ENCODE measurements around the gene RBM4B. TPM values are rescaled to one million over a fixed set of nuclear protein-coding genes. Genes with fewer than 3 reads are reported as not detected.

RBM4B gene
- total RNA-seq, 4 donors from 2014 or later: 10.3 to 13.2 (median 12.2) TPM

- H3K36me3 ChIP-seq: peaks cover 16 to 49% (median 31%) of the 10 kb centered on the region in 4 donors
- peak overlapping the region; percentile 89 to 93 (median 90) for H3K27ac ChIP-seq (replicated peaks in 1 of 4)
- H3K4me3 ChIP-seq: peak overlapping the region; percentile 68 to 88 (median 80)
- 4% methylated on average over 21 of the region's 27 CpGs for WGBS
- intact Hi-C loops (cut with DNase I): no loop called here
- TF ChIP-seq CTCF (IDR thresholded peaks at IDR 0.05) (no peak), POLR2AphosphoS5 (IDR thresholded peaks at IDR 0.05) (no peak), POLR2A (IDR thresholded peaks at IDR 0.05; ENCODE audit: low read depth) (no peak), EP300 (IDR thresholded peaks at IDR 0.05) (no peak)
- peaks cover 63 to 84% (median 70%) of the 10 kb centered on the region in 4 donors for H3K4me1 ChIP-seq
- no peak for DNase-seq (ENCODE audit: extremely low spot score)
- no peaks in the 10 kb centered on the region for H3K9me3 ChIP-seq
- no peaks in the 10 kb centered on the region for H3K27me3 ChIP-seq
These were observed 38.4 kb downstream of the RBM4B start for GRCh38 chr11:66639066-66639813.

GRCh38 chr11:66638177-66639065 lies 39.3 kb downstream of the RBM4B start, which contains the start of gene RBM4:
Gene RBM4, plus strand, starts transcription at chr11:66638703. Its CDS starts 1,009 bp downstream, at chr11:66639712.
- Histone ChIP-seq H3K9me3 (no peaks in the 10 kb centered on the region), H3K36me3 (peaks cover 10 to 44% (median 25%) of the 10 kb centered on the region in 4 donors), H3K27me3 (no peaks in the 10 kb centered on the region), H3K4me1 (peaks cover 54 to 78% (median 65%) of the 10 kb centered on the region in 4 donors), H3K27ac (replicated peaks in 1 of 4) (peak within 1 kb of the TSS; percentile 89 to 93 (median 90)), H3K4me3 (peak within 1 kb of the TSS; percentile 68 to 88 (median 80))
- WGBS: under 1% methylated on average over 54 of the region's 63 CpGs
- intact Hi-C loops (cut with DNase I): no loop called here
- peak; percentile 100 for DNase-seq (ENCODE audit: extremely low spot score)
- TF ChIP-seq POLR2A (IDR thresholded peaks at IDR 0.05; ENCODE audit: low read depth) (peak; percentile 79), POLR2AphosphoS5 (IDR thresholded peaks at IDR 0.05) (peak; percentile 91 to 98), CTCF (IDR thresholded peaks at IDR 0.05) (peak in 1 of 3 experiments; percentile 1), EP300 (IDR thresholded peaks at IDR 0.05) (no peak)

GRCh38 chr11:66637557-66638176 lies 40.0 kb downstream of the RBM4B start:
- intact Hi-C loops (cut with DNase I): no loop called here
- H3K4me3 ChIP-seq: peak overlapping the region; percentile 68 to 88 (median 80)
- 40% methylated on average over 12 of the region's 12 CpGs for WGBS
- no peaks in the 10 kb centered on the region for H3K9me3 ChIP-seq
- DNase-seq (ENCODE audit: extremely low spot score): no peak
- no peak for TF ChIP-seq EP300 (IDR thresholded peaks at IDR 0.05)
- no peak for TF ChIP-seq POLR2AphosphoS5 (IDR thresholded peaks at IDR 0.05)
- TF ChIP-seq CTCF (IDR thresholded peaks at IDR 0.05): no peak
- no peak for TF ChIP-seq POLR2A (IDR thresholded peaks at IDR 0.05; ENCODE audit: low read depth)
- H3K36me3 ChIP-seq: peaks cover 7 to 43% (median 22%) of the 10 kb centered on the region in 4 donors
- H3K27me3 ChIP-seq: no peaks in the 10 kb centered on the region
- H3K27ac ChIP-seq (replicated peaks in 1 of 4): peak overlapping the region; percentile 81 to 93 (median 89)
- H3K4me1 ChIP-seq: peaks cover 47 to 77% (median 65%) of the 10 kb centered on the region in 4 donors

- TF ChIP-seq CTCF (IDR thresholded peaks at IDR 0.05): no peak
- no peak for TF ChIP-seq POLR2A (IDR thresholded peaks at IDR 0.05; ENCODE audit: low read depth)
- no peak for TF ChIP-seq EP300 (IDR thresholded peaks at IDR 0.05)
- no peak for TF ChIP-seq POLR2AphosphoS5 (IDR thresholded peaks at IDR 0.05)
- Histone ChIP-seq H3K27me3 (no peaks in the 10 kb centered on the region), H3K4me1 (peaks cover 34 to 77% (median 64%) of the 10 kb centered on the region in 4 donors), H3K36me3 (peaks cover 6 to 30% (median 19%) of the 10 kb centered on the region in 4 donors), H3K9me3 (no peaks in the 10 kb centered on the region), H3K4me3 (no peak overlapping the region), H3K27ac (replicated peaks in 1 of 4) (peak overlapping the region in 1 of 4 donors; percentile 19)
- WGBS: 80% methylated on average over 3 of the region's 3 CpGs
- no peak for DNase-seq (ENCODE audit: extremely low spot score)
- intact Hi-C loops (cut with DNase I): no loop called here
These were observed 41.3 kb downstream of the RBM4B start for GRCh38 chr11:66636411-66636810.
